ENCODE data around the gene TLE1. TPM values are rescaled to one million over a fixed set of nuclear protein-coding genes. Genes with fewer than 3 reads are reported as not detected.

TLE1 gene
- total and polyA plus RNA-seq, 2 donors = 7.0 to 24.1 TPM

- no peak for DNase-seq (ENCODE audit: low read depth in 6 of 9, low spot score in 9 of 9)
- H3K27ac ChIP-seq (ENCODE audit: low read depth in 1 of 2, low read length in 1 of 2) = no peak overlapping the region
- no peaks in the 10 kb centered on the region for H3K9me3 ChIP-seq (ENCODE audit: control insufficient read depth in 2 of 2, insufficient read depth in 1 of 2, low read length in 1 of 2)
- H3K4me1 ChIP-seq (ENCODE audit: control insufficient read depth in 2 of 2, insufficient read depth in 2 of 2, low read length in 2 of 2) = no peaks in the 10 kb centered on the region
- H3K36me3 ChIP-seq (ENCODE audit: control insufficient read depth in 2 of 2, insufficient read depth in 2 of 2, low read length in 1 of 2) = no peaks in the 10 kb centered on the region
- no peaks in the 10 kb centered on the region for H3K27me3 ChIP-seq (ENCODE audit: control insufficient read depth in 2 of 2, insufficient read depth in 1 of 2, low read length in 1 of 2)
- 81% methylated on average over 14 of the region's 14 CpGs for WGBS
- H3K4me3 ChIP-seq (ENCODE audit: low read length in 2 of 2) = no peak overlapping the region
Observed at GRCh38 chr9:81573415-81574321, 115.7 kb downstream of the TLE1 start.

- WGBS = 97% methylated on average over 4 of the region's 4 CpGs
- no peak for DNase-seq (ENCODE audit: low read depth in 6 of 9, low spot score in 9 of 9)
- H3K27ac ChIP-seq (ENCODE audit: low read depth in 1 of 2, low read length in 1 of 2) = no peak overlapping the region
- no peak overlapping the region for H3K4me3 ChIP-seq (ENCODE audit: low read length in 2 of 2)
- H3K4me1 ChIP-seq (ENCODE audit: control insufficient read depth in 2 of 2, insufficient read depth in 2 of 2, low read length in 2 of 2) = no peaks in the 10 kb centered on the region
- H3K9me3 ChIP-seq (ENCODE audit: control insufficient read depth in 2 of 2, insufficient read depth in 1 of 2, low read length in 1 of 2) = no peaks in the 10 kb centered on the region
- H3K27me3 ChIP-seq (ENCODE audit: control insufficient read depth in 2 of 2, insufficient read depth in 1 of 2, low read length in 1 of 2) = no peaks in the 10 kb centered on the region
- H3K36me3 ChIP-seq (ENCODE audit: control insufficient read depth in 2 of 2, insufficient read depth in 2 of 2, low read length in 1 of 2) = no peaks in the 10 kb centered on the region
Observed at GRCh38 chr9:81570083-81570482, 119.3 kb downstream of the TLE1 start.

GRCh38 chr9:81566074-81566698, 123.2 kb downstream of the TLE1 start:
- Histone ChIP-seq H3K9me3 (ENCODE audit: control insufficient read depth in 2 of 2, insufficient read depth in 1 of 2, low read length in 1 of 2) (no peaks in the 10 kb centered on the region), H3K27ac (ENCODE audit: low read depth in 1 of 2, low read length in 1 of 2) (no peak overlapping the region), H3K4me1 (ENCODE audit: control insufficient read depth in 2 of 2, insufficient read depth in 2 of 2, low read length in 2 of 2) (no peaks in the 10 kb centered on the region), H3K36me3 (ENCODE audit: control insufficient read depth in 2 of 2, insufficient read depth in 2 of 2, low read length in 1 of 2) (no peaks in the 10 kb centered on the region), H3K27me3 (ENCODE audit: control insufficient read depth in 2 of 2, insufficient read depth in 1 of 2, low read length in 1 of 2) (no peaks in the 10 kb centered on the region), H3K4me3 (ENCODE audit: low read length in 2 of 2) (no peak overlapping the region)
- DNase-seq (ENCODE audit: low read depth in 6 of 9, low spot score in 9 of 9) = no peak
- WGBS = 98% methylated on average over 5 of the region's 5 CpGs

DNA sequence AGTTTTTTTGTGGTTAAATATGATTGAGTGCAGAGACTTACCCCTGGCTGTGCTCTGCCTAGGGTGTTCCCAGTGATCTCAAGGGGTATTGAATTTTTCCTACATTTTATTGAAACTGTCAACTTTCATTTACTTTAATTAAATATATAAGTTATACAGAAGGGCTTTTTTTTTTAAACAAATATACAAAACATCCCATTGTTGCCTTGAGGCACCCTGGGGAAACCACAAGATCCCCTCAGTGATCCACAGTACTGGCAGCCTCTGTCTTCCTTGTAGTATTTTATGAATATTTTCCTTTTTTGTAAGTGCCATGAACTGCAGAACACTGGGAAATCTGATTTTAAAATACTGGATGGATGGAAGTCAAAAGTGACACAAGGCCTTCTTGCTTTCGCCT, 123.7 kb downstream of the TLE1 start:
- 98% methylated on average over 1 of the region's 1 CpG for WGBS
- H3K27me3 ChIP-seq (ENCODE audit: control insufficient read depth in 2 of 2, insufficient read depth in 1 of 2, low read length in 1 of 2) = no peaks in the 10 kb centered on the region

GRCh38 chr9:81565144-81565543, 124.2 kb downstream of the TLE1 start:
- DNase-seq (ENCODE audit: low read depth in 6 of 9, low spot score in 9 of 9) = no peak
- H3K27me3 ChIP-seq (ENCODE audit: control insufficient read depth in 2 of 2, insufficient read depth in 1 of 2, low read length in 1 of 2) = no peaks in the 10 kb centered on the region
- H3K9me3 ChIP-seq (ENCODE audit: control insufficient read depth in 2 of 2, insufficient read depth in 1 of 2, low read length in 1 of 2) = no peaks in the 10 kb centered on the region
- H3K4me1 ChIP-seq (ENCODE audit: control insufficient read depth in 2 of 2, insufficient read depth in 2 of 2, low read length in 2 of 2) = no peaks in the 10 kb centered on the region
- no peaks in the 10 kb centered on the region for H3K36me3 ChIP-seq (ENCODE audit: control insufficient read depth in 2 of 2, insufficient read depth in 2 of 2, low read length in 1 of 2)
- H3K27ac ChIP-seq (ENCODE audit: low read depth in 1 of 2, low read length in 1 of 2) = no peak overlapping the region
- 90% methylated on average over 4 of the region's 4 CpGs for WGBS
- H3K4me3 ChIP-seq (ENCODE audit: low read length in 2 of 2) = no peak overlapping the region

More for the DNA sequence above, 123.7 kb downstream of the TLE1 start:
- Histone ChIP-seq H3K27ac (ENCODE audit: low read depth in 1 of 2, low read length in 1 of 2) (no peak overlapping the region), H3K4me3 (ENCODE audit: low read length in 2 of 2) (no peak overlapping the region), H3K36me3 (ENCODE audit: control insufficient read depth in 2 of 2, insufficient read depth in 2 of 2, low read length in 1 of 2) (no peaks in the 10 kb centered on the region), H3K9me3 (ENCODE audit: control insufficient read depth in 2 of 2, insufficient read depth in 1 of 2, low read length in 1 of 2) (no peaks in the 10 kb centered on the region), H3K4me1 (ENCODE audit: control insufficient read depth in 2 of 2, insufficient read depth in 2 of 2, low read length in 2 of 2) (no peaks in the 10 kb centered on the region)
- DNase-seq (ENCODE audit: low read depth in 6 of 9, low spot score in 9 of 9) = no peak

GRCh38 chr9:81564632-81565031, 124.7 kb downstream of the TLE1 start:
- Histone ChIP-seq H3K9me3 (ENCODE audit: control insufficient read depth in 2 of 2, insufficient read depth in 1 of 2, low read length in 1 of 2) (no peaks in the 10 kb centered on the region), H3K4me3 (ENCODE audit: low read length in 2 of 2) (no peak overlapping the region), H3K36me3 (ENCODE audit: control insufficient read depth in 2 of 2, insufficient read depth in 2 of 2, low read length in 1 of 2) (no peaks in the 10 kb centered on the region), H3K4me1 (ENCODE audit: control insufficient read depth in 2 of 2, insufficient read depth in 2 of 2, low read length in 2 of 2) (no peaks in the 10 kb centered on the region), H3K27ac (ENCODE audit: low read depth in 1 of 2, low read length in 1 of 2) (no peak overlapping the region), H3K27me3 (ENCODE audit: control insufficient read depth in 2 of 2, insufficient read depth in 1 of 2, low read length in 1 of 2) (no peaks in the 10 kb centered on the region)
- 94% methylated on average over 5 of the region's 5 CpGs for WGBS
- DNase-seq (ENCODE audit: low read depth in 6 of 9, low spot score in 9 of 9) = no peak

GRCh38 chr9:81563739-81564138, 125.6 kb downstream of the TLE1 start:
- H3K27ac ChIP-seq (ENCODE audit: low read depth in 1 of 2, low read length in 1 of 2) = no peak overlapping the region
- 96% methylated on average over 2 of the region's 2 CpGs for WGBS
- H3K4me1 ChIP-seq (ENCODE audit: control insufficient read depth in 2 of 2, insufficient read depth in 2 of 2, low read length in 2 of 2) = no peaks in the 10 kb centered on the region
- H3K27me3 ChIP-seq (ENCODE audit: control insufficient read depth in 2 of 2, insufficient read depth in 1 of 2, low read length in 1 of 2) = no peaks in the 10 kb centered on the region
- H3K9me3 ChIP-seq (ENCODE audit: control insufficient read depth in 2 of 2, insufficient read depth in 1 of 2, low read length in 1 of 2) = no peaks in the 10 kb centered on the region
- H3K4me3 ChIP-seq (ENCODE audit: low read length in 2 of 2) = no peak overlapping the region
- DNase-seq (ENCODE audit: low read depth in 6 of 9, low spot score in 9 of 9) = no peak
- H3K36me3 ChIP-seq (ENCODE audit: control insufficient read depth in 2 of 2, insufficient read depth in 2 of 2, low read length in 1 of 2) = no peaks in the 10 kb centered on the region

GRCh38 chr9:81563020-81563407, 126.3 kb downstream of the TLE1 start:
- Histone ChIP-seq H3K36me3 (ENCODE audit: control insufficient read depth in 2 of 2, insufficient read depth in 2 of 2, low read length in 1 of 2) (no peaks in the 10 kb centered on the region), H3K27me3 (ENCODE audit: control insufficient read depth in 2 of 2, insufficient read depth in 1 of 2, low read length in 1 of 2) (no peaks in the 10 kb centered on the region), H3K27ac (ENCODE audit: low read depth in 1 of 2, low read length in 1 of 2) (no peak overlapping the region), H3K4me1 (ENCODE audit: control insufficient read depth in 2 of 2, insufficient read depth in 2 of 2, low read length in 2 of 2) (no peaks in the 10 kb centered on the region), H3K9me3 (ENCODE audit: control insufficient read depth in 2 of 2, insufficient read depth in 1 of 2, low read length in 1 of 2) (no peaks in the 10 kb centered on the region), H3K4me3 (ENCODE audit: low read length in 2 of 2) (no peak overlapping the region)
- no peak for DNase-seq (ENCODE audit: low read depth in 6 of 9, low spot score in 9 of 9)
- WGBS = 97% methylated on average over 4 of the region's 4 CpGs

DNA sequence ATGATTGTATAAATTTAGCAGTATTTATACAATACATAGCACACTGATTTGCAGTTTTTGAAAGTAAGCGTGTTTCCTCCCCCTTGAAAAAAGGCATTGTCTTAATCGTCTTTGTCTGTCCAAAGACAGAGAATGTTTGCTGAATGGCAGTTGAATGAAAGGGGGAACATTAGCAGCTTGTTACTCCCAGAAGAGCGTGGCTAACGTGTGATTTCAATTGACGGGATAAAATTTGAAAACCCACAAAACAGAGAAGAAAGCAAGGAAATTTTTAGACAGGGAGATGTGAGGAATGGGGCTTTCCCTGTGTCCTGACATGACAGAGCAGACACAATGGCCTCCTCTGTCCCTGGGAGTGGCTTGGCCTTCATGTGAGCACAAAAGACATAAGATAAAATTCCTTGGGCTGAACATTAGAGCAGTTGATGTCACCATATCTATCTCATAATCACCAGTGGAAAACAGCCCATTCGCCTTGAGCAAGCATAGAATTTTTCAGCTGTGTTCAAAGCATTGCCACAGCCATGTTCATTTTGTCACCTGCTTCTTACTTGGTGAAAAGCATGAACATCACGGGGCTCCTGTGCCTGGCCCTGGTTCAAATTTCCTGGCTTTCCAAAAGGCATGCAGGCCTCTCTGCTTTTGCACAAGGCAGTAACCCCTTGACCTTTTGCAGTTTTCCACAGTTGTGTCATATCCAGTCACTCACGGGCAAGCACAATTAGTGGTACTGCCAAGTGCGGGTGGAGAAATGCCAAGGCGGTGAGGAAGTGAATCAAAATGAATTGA, 126.9 kb downstream of the TLE1 start:
- Histone ChIP-seq H3K9me3 (ENCODE audit: control insufficient read depth in 2 of 2, insufficient read depth in 1 of 2, low read length in 1 of 2) (no peaks in the 10 kb centered on the region), H3K27ac (ENCODE audit: low read depth in 1 of 2, low read length in 1 of 2) (no peak overlapping the region), H3K27me3 (ENCODE audit: control insufficient read depth in 2 of 2, insufficient read depth in 1 of 2, low read length in 1 of 2) (no peaks in the 10 kb centered on the region), H3K4me1 (ENCODE audit: control insufficient read depth in 2 of 2, insufficient read depth in 2 of 2, low read length in 2 of 2) (no peaks in the 10 kb centered on the region), H3K36me3 (ENCODE audit: control insufficient read depth in 2 of 2, insufficient read depth in 2 of 2, low read length in 1 of 2) (no peaks in the 10 kb centered on the region), H3K4me3 (ENCODE audit: low read length in 2 of 2) (no peak overlapping the region)
- WGBS = 96% methylated on average over 10 of the region's 10 CpGs
- no peak for DNase-seq (ENCODE audit: low read depth in 6 of 9, low spot score in 9 of 9)
